ENCODE measurements around the gene COL5A3.

COL5A3 gene

GRCh38 chr19:10013316-10013715 lies 3.0 kb upstream of the COL5A3 start, which contains the start of gene RDH8:
RDH8 (plus strand) TSS chr19:10013483; CDS start chr19:10013498, 15 bp downstream.
- H3K27me3 ChIP-seq (ENCODE audit: insufficient read depth, low read length, poor library complexity): no peaks in the 10 kb centered on the region
- DNase-seq: no peak
- no peaks in the 10 kb centered on the region for H3K9me3 ChIP-seq (ENCODE audit: insufficient read depth, low read length, severe bottlenecking)
- no peaks in the 10 kb centered on the region for H3K4me1 ChIP-seq (ENCODE audit: insufficient read depth, low read length)
- TF ChIP-seq CTCF (IDR thresholded peaks at IDR 0.05; ENCODE audit: borderline replicate concordance, extremely low read depth, low read length, poor library complexity, severe bottlenecking) (no peak), EZH2 (IDR thresholded peaks at IDR 0.05; ENCODE audit: borderline replicate concordance, low read depth, low read length, severe bottlenecking) (no peak)
- no peak within 1 kb of the TSS for H3K4me2 ChIP-seq (ENCODE audit: insufficient read depth, low read length)
- no peak within 1 kb of the TSS for H3K4me3 ChIP-seq (ENCODE audit: low read depth in 1 of 2, low read length in 2 of 2)
- H3K36me3 ChIP-seq (ENCODE audit: insufficient read depth, low read length): no peaks in the 10 kb centered on the region
- H3K9ac ChIP-seq (ENCODE audit: low read depth, low read length): no peak within 1 kb of the TSS
- H3K79me2 ChIP-seq (ENCODE audit: insufficient read depth, low read length): no peaks in the 10 kb centered on the region
- H3K27ac ChIP-seq (ENCODE audit: low read length): no peak within 1 kb of the TSS
- no peak for ATAC-seq (ENCODE audit: insufficient read depth, low read depth)
- no peaks in the 10 kb centered on the region for H4K20me1 ChIP-seq (ENCODE audit: insufficient read depth, low read length)
- no peak within 1 kb of the TSS for H2AFZ ChIP-seq (ENCODE audit: low read depth, low read length)

GRCh38 chr19:10011974-10012373 lies 1.7 kb upstream of the COL5A3 start:
- TF ChIP-seq CTCF (IDR thresholded peaks at IDR 0.05; ENCODE audit: borderline replicate concordance, extremely low read depth, low read length, poor library complexity, severe bottlenecking) (no peak), EZH2 (IDR thresholded peaks at IDR 0.05; ENCODE audit: borderline replicate concordance, low read depth, low read length, severe bottlenecking) (no peak)
- Histone ChIP-seq H2AFZ (ENCODE audit: low read depth, low read length) (no peak overlapping the region), H3K4me2 (ENCODE audit: insufficient read depth, low read length) (no peak overlapping the region), H3K9ac (ENCODE audit: low read depth, low read length) (no peak overlapping the region), H3K79me2 (ENCODE audit: insufficient read depth, low read length) (no peaks in the 10 kb centered on the region), H4K20me1 (ENCODE audit: insufficient read depth, low read length) (no peaks in the 10 kb centered on the region), H3K36me3 (ENCODE audit: insufficient read depth, low read length) (no peaks in the 10 kb centered on the region), H3K4me3 (ENCODE audit: low read depth in 1 of 2, low read length in 2 of 2) (no peak overlapping the region), H3K27me3 (ENCODE audit: insufficient read depth, low read length, poor library complexity) (no peaks in the 10 kb centered on the region), H3K4me1 (ENCODE audit: insufficient read depth, low read length) (no peaks in the 10 kb centered on the region), H3K27ac (ENCODE audit: low read length) (no peak overlapping the region), H3K9me3 (ENCODE audit: insufficient read depth, low read length, severe bottlenecking) (no peaks in the 10 kb centered on the region)
- ATAC-seq (ENCODE audit: insufficient read depth, low read depth) (no peak), DNase-seq (no peak)

GRCh38 chr19:10010939-10011338 lies 635 bp upstream of the COL5A3 start:
- Histone ChIP-seq H3K79me2 (ENCODE audit: insufficient read depth, low read length) (no peaks in the 10 kb centered on the region), H3K36me3 (ENCODE audit: insufficient read depth, low read length) (no peaks in the 10 kb centered on the region), H4K20me1 (ENCODE audit: insufficient read depth, low read length) (no peaks in the 10 kb centered on the region), H3K4me3 (ENCODE audit: low read depth in 1 of 2, low read length in 2 of 2) (no peak overlapping the region), H3K4me1 (ENCODE audit: insufficient read depth, low read length) (no peaks in the 10 kb centered on the region), H3K4me2 (ENCODE audit: insufficient read depth, low read length) (no peak overlapping the region), H3K27me3 (ENCODE audit: insufficient read depth, low read length, poor library complexity) (no peaks in the 10 kb centered on the region), H2AFZ (ENCODE audit: low read depth, low read length) (no peak overlapping the region), H3K9ac (ENCODE audit: low read depth, low read length) (no peak overlapping the region), H3K27ac (ENCODE audit: low read length) (no peak overlapping the region), H3K9me3 (ENCODE audit: insufficient read depth, low read length, severe bottlenecking) (no peaks in the 10 kb centered on the region)
- ATAC-seq (ENCODE audit: insufficient read depth, low read depth) (no peak), DNase-seq (no peak)
- TF ChIP-seq CTCF (IDR thresholded peaks at IDR 0.05; ENCODE audit: borderline replicate concordance, extremely low read depth, low read length, poor library complexity, severe bottlenecking): no peak
- no peak for TF ChIP-seq EZH2 (IDR thresholded peaks at IDR 0.05; ENCODE audit: borderline replicate concordance, low read depth, low read length, severe bottlenecking)

- Histone ChIP-seq H3K79me2 (ENCODE audit: insufficient read depth, low read length) (no peaks in the 10 kb centered on the region), H3K4me2 (ENCODE audit: insufficient read depth, low read length) (no peak overlapping the region), H3K27ac (ENCODE audit: low read length) (no peak overlapping the region), H4K20me1 (ENCODE audit: insufficient read depth, low read length) (no peaks in the 10 kb centered on the region), H3K4me3 (ENCODE audit: low read depth in 1 of 2, low read length in 2 of 2) (no peak overlapping the region), H3K36me3 (ENCODE audit: insufficient read depth, low read length) (no peaks in the 10 kb centered on the region), H3K27me3 (ENCODE audit: insufficient read depth, low read length, poor library complexity) (no peaks in the 10 kb centered on the region), H3K9me3 (ENCODE audit: insufficient read depth, low read length, severe bottlenecking) (no peaks in the 10 kb centered on the region), H3K4me1 (ENCODE audit: insufficient read depth, low read length) (no peaks in the 10 kb centered on the region), H3K9ac (ENCODE audit: low read depth, low read length) (no peak overlapping the region), H2AFZ (ENCODE audit: low read depth, low read length) (no peak overlapping the region)
- TF ChIP-seq CTCF (IDR thresholded peaks at IDR 0.05; ENCODE audit: borderline replicate concordance, extremely low read depth, low read length, poor library complexity, severe bottlenecking): no peak
- no peak for TF ChIP-seq EZH2 (IDR thresholded peaks at IDR 0.05; ENCODE audit: borderline replicate concordance, low read depth, low read length, severe bottlenecking)
- ATAC-seq (ENCODE audit: insufficient read depth, low read depth): no peak
- no peak for DNase-seq
These were observed 535 bp downstream of the COL5A3 start for GRCh38 chr19:10009714-10010224.

All from DND-41 (cell line).